Skeletal muscle cell (primary cell): ENCODE measurements around the gene CASP5.
"Not testable (repeated sequence)": the region's sequence is repeated elsewhere in the genome, so short reads cannot be mapped to it uniquely, and the experiment has no call there.

Experiments
- DNase-seq: peaks from one replicate; pipeline ENCODE4 v3.0.0-alpha.2; 2010; ENCODE audit warnings: low read depth
- H3K4me3 ChIP-seq: 2 replicates; pipeline ENCODE4 v1.5.1; 2011; ENCODE audit warnings: low read depth, mild to moderate bottlenecking, control low read depth, low read length, moderate library complexity

CASP5 gene

DNA sequence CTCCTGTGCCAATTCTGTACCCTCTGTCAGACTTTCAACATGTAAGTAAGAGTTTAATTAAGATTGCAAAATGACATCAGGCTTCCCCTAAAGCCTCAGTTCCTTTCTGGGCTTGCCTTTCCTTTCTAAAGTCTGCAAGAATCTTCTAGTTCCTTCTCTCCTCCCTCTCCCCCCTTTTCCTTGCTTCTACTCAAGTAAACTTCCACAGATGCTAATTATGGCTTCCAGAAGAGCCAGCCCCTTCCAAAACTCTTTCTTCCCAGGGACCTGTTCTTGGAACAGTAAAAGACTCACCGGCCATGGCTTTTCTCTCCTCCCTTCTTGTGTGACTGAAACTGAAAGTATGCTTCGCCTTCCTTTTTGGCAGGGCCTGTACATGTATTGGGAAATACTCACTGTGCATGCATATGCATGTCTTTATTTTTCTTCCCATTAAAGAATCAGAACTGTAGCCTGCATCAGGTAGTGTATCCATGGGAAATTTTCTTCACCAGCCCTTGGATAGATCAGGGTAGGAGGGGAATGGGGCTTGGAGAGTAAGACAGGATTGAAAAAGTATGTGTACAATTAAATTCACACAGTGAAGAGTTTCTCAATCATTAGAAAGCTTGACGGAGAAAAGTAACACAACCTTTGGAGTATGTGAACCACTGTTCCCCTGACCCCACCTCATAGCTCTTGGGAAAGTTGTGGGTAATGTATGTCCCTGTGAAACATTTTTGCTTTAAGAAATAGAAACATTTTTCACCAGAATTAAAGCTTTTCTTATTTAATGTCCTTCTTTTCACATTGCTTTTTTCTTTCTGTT, 12.0 kb upstream of the CASP5 start, which contains the start of gene CASP1:
TSS of gene CASP1 (minus strand) at position 332 of the 808 bp plus-strand sequence. CDS start at position 301, 31 bp downstream.
- peak within 1 kb of the TSS; percentile 19 for H3K4me3 ChIP-seq
- peak; percentile 72 for DNase-seq

GRCh38 chr11:105034388-105034787, 11.4 kb upstream of the CASP5 start:
- peak overlapping the region; percentile 19 for H3K4me3 ChIP-seq
- not testable (repeated sequence) for DNase-seq

GRCh38 chr11:105033781-105034180, 10.8 kb upstream of the CASP5 start:
- no peak overlapping the region for H3K4me3 ChIP-seq
- no peak for DNase-seq

- DNase-seq = no peak
- no peak overlapping the region for H3K4me3 ChIP-seq
Observed at GRCh38 chr11:105033343-105033742, 10.4 kb upstream of the CASP5 start.

GRCh38 chr11:105032495-105032894, 9.5 kb upstream of the CASP5 start:
- no peak for DNase-seq

GRCh38 chr11:105027678-105028077, 4.7 kb upstream of the CASP5 start:
- no peak overlapping the region for H3K4me3 ChIP-seq
- no peak for DNase-seq

More at GRCh38 chr11:105032495-105032894, 9.5 kb upstream of the CASP5 start:
- no peak overlapping the region for H3K4me3 ChIP-seq

GRCh38 chr11:105024394-105024793, 1.4 kb upstream of the CASP5 start:
- H3K4me3 ChIP-seq = no peak overlapping the region

DNA sequence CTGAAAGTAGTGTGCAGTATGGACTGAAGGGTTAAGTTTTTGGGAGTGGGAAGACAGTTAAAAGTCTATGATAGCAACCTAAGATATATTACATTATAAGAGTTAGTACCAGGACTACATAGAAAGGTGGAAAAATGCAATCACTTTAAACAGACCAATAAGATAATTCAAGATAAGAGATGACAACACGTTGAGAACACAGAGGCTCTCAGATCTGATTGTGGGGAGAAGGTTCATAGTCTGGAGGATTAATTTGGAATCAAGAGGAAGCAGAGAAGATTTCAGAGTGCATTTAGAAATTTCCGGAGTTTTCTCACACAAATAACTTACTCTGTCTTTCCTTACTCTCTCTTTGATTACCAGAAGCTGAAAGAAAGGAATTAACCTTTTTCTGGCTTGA, 441 bp downstream of the CASP5 start:
- DNase-seq = no peak
- no peak overlapping the region for H3K4me3 ChIP-seq

More at GRCh38 chr11:105024394-105024793, 1.4 kb upstream of the CASP5 start:
- no peak for DNase-seq

- no peak overlapping the region for H3K4me3 ChIP-seq
- DNase-seq = no peak
Observed at GRCh38 chr11:105007463-105007862, 15.5 kb downstream of the CASP5 start.

- no peak for DNase-seq
Observed at GRCh38 chr11:105005451-105005845, 17.5 kb downstream of the CASP5 start.

GRCh38 chr11:105004021-105004420, 18.9 kb downstream of the CASP5 start:
- peak; percentile 25 for DNase-seq
- no peak overlapping the region for H3K4me3 ChIP-seq

More at GRCh38 chr11:105005451-105005845, 17.5 kb downstream of the CASP5 start:
- H3K4me3 ChIP-seq = no peak overlapping the region

DNA sequence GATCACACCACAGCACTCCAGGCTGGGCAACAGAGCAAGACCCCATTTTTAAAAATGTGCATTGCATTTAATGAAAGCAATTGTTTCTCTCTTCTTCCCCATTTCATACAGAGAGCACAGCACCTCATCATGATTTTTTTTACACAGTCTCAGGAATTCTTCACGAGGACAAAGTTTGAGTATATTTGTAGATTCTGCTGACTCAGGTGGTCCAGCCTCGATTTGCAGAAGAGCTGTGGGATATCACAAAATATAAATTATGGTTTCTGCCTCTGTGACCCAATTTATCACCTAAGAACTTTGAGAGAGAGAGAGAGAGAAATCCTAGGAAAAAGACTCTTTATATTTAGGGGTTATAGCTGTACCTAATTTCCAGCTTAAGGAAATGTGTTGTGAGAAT, 19.8 kb downstream of the CASP5 start:
- no peak overlapping the region for H3K4me3 ChIP-seq
- DNase-seq = no peak

DNA sequence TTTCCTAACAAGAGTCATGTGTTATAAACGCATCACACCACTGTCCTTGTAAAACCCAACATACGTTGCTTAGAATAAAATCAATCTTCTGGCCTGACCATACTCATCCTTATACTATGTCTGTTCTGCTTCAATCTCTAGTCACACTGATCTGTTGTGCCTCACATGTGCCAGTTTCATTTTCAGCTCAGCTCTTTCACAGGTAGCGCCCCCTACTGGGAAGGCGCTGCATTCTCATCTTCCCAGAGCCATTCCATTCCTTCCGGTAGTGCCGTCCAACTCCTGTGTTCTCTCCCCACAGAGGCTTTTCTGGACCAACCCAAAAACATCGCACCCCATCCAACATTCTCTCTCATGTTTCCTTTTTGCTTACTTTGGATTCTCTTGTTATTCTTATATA, 22.2 kb downstream of the CASP5 start:
- no peak overlapping the region for H3K4me3 ChIP-seq
- no peak for DNase-seq

- no peak for DNase-seq
- H3K4me3 ChIP-seq = no peak overlapping the region
Observed at GRCh38 chr11:105000167-105000566, 22.8 kb downstream of the CASP5 start.

- DNase-seq = no peak
- H3K4me3 ChIP-seq = no peak overlapping the region
Observed at GRCh38 chr11:104999721-105000120, 23.2 kb downstream of the CASP5 start.

DNA sequence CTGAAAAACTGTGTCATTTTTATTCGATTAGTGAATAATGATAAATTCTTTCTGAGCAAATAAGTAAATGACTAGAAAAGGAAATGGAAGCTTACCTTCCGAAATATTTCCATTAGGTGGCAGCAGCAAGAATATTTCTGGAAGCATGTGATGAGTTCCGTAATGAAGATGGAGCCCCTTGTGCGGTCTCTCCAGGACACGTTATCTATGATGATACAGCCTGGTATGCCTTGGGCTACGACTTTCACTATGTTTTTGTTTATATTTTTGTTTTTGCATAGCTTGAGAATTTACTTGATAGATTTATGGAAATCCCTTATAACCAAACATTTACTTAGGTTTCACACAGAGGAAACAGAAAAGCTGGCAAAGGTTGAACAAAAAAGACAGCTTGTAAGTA, 25.7 kb downstream of the CASP5 start:
- H3K4me3 ChIP-seq = no peak overlapping the region
- DNase-seq = no peak

GRCh38 chr11:104995001-104995408, 28.0 kb downstream of the CASP5 start:
- no peak overlapping the region for H3K4me3 ChIP-seq
- no peak for DNase-seq

DNA sequence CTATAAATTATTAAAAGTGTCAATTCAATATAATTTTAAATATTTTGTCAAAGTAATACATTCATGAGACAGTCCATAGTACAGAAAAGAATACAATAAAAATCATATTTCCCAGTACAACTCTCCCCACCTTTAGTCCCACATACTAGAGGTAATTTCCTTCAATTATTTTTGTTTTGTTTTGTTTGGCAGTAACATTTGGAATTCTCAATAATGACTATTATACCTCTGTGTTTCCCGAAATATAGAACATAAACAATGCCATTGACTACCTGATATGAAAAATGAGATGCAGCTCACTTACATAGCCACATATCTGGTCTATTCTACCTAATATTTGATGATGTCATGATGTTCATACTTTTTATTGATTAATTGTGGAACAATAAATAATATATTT, 30.2 kb downstream of the CASP5 start:
- H3K4me3 ChIP-seq = no peak overlapping the region
- DNase-seq = no peak

GRCh38 chr11:104991994-104992393, 31.0 kb downstream of the CASP5 start:
- no peak for DNase-seq
- H3K4me3 ChIP-seq = no peak overlapping the region

GRCh38 chr11:104984808-104985207, 38.2 kb downstream of the CASP5 start:
- no peak overlapping the region for H3K4me3 ChIP-seq
- no peak for DNase-seq

DNA sequence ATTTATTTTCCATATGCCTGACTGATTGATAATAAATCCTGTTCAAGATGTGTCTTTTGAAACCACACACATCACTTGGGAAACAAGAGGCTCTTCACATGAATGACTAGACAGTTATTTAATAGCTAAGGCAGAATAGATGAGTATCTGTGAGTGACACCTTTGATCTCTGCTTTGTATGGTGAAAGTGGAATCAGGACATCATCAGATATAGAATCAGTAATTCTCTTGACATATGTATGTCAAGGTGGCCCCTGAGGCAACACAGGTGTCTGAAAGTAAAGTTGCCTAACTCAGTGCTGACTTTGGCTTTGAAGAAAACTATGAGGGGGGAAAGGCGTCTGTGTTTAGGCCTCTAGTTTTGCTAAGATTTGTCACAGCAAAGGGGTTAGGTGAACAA, 43.1 kb downstream of the CASP5 start:
- DNase-seq = no peak
- H3K4me3 ChIP-seq = no peak overlapping the region
